Body of pancreas (tissue), 4 donors: ENCODE results near the gene CDC42BPA. TPM values are rescaled to one million over a fixed set of nuclear protein-coding genes. Genes with fewer than 3 reads are reported as not detected.
A peak's percentile ranks its signal among the peaks of the same experiment; 100 is the strongest.

Experiments
- ATAC-seq: fragments of 150-250 bp; one replicate; pipeline ENCODE4 v1.9.1; 2016
- DNase-seq, 4 donors: peaks; one replicate each; pipeline ENCODE4 v3.0.0-alpha.2; 2019
- H3K27ac ChIP-seq, 4 donors: fragments of 200-600 bp; sonication (generic); 1 replicate in 3 of 4; 2 replicates in 1 of 4; pipeline versions ENCODE4 v1.5.1 to v1.6.1; 2016 to 2019; ENCODE audit warnings: mild to moderate bottlenecking in 1 of 4, mixed read lengths in 1 of 4, moderate library complexity in 1 of 4
- H3K27me3 ChIP-seq, 2 donors: fragments of 200-600 bp; sonication (generic); one replicate each; pipeline ENCODE4 v1.6.0; 2016; ENCODE audit warnings: mild to moderate bottlenecking in 1 of 2
- H3K36me3 ChIP-seq, 2 donors: fragments of 200-600 bp; sonication (generic); replicated peaks in 1 of 2; 2 replicates each; pipeline ENCODE4 v1.5.1; 2016; ENCODE audit warnings: low read depth in 2 of 2; ENCODE audit not compliant: insufficient read depth in 1 of 2
- H3K4me1 ChIP-seq: fragments of 200-600 bp; sonication (generic); one replicate; pipeline ENCODE4 v1.6.0; 2016
- H3K4me3 ChIP-seq, 2 donors: fragments of 200-600 bp; sonication (generic); 1 replicate in 1 of 2; 2 replicates in 1 of 2; pipeline ENCODE4 v1.5.1; 2016 to 2019
- H3K9me3 ChIP-seq, 3 donors: fragments of 200-600 bp; sonication (generic); 1 replicate in 2 of 3; 2 replicates in 1 of 3; pipeline ENCODE4 v1.5.1; 2016
- CTCF ChIP-seq, 7 experiments: fragments of 450-650 bp in 4 of 7; fragments of 200-600 bp in 3 of 7; sonication (generic) in 3 of 7; IDR thresholded peaks; one replicate each; pipeline ENCODE4 v1.5.1; 2016 to 2019; ENCODE audit warnings: antibody characterized with exemption in 7 of 7
- POLR2A ChIP-seq, 3 donors: fragments of 450-650 bp; IDR thresholded peaks; one replicate each; pipeline ENCODE4 v1.6.1; 2016; ENCODE audit warnings: antibody characterized with exemption in 3 of 3, mild to moderate bottlenecking in 2 of 3
- WGBS, 2 donors: methylation state at CpG; one replicate each; pipeline ENCODE4 v1.1.5; 2017; 5-methylcytosine and 5-hydroxymethylcytosine counted together
- intact Hi-C: fragments of 100-400 bp; cut with DNase I; formaldehyde crosslinking; loops from one replicate; pipeline ENCODE4 v1.15.1; 2023
- total RNA-seq, 2 donors: library from RNA; depleted of rRNA; stranded (reverse); fragments of >200 nt; gene quantifications; one replicate each; pipeline ENCODE4 v1.1.0, GENCODE V29; 2016

Gene CDC42BPA
- total RNA-seq, 2 donors from 2014 or later: 35.9 to 37.6 TPM

- H3K4me3 ChIP-seq: no peak overlapping the region
- intact Hi-C loops: no loop called here
- no peaks in the 10 kb centered on the region for H3K27me3 ChIP-seq
- DNase-seq (peak; percentile 19 to 33 (median 29)), ATAC-seq (no peak)
- H3K9me3 ChIP-seq: no peaks in the 10 kb centered on the region
- H3K4me1 ChIP-seq: peaks cover 8% of the 10 kb centered on the region
- H3K36me3 ChIP-seq: no peaks in the 10 kb centered on the region
- 13 to 26% methylated on average over 2 of the region's 2 CpGs for WGBS, 2 donors
- H3K27ac ChIP-seq: no peak overlapping the region
- no peak for TF ChIP-seq CTCF (IDR thresholded peaks at IDR 0.05)
- TF ChIP-seq POLR2A (IDR thresholded peaks at IDR 0.05): no peak
These were observed 44.7 kb downstream of the CDC42BPA start for GRCh38 chr1:227273557-227273956.

- no peak overlapping the region for H3K27ac ChIP-seq
- intact Hi-C loops: no loop called here
- no peaks in the 10 kb centered on the region for H3K9me3 ChIP-seq
- DNase-seq: no peak
- no peak for TF ChIP-seq CTCF (IDR thresholded peaks at IDR 0.05)
- no peak for TF ChIP-seq POLR2A (IDR thresholded peaks at IDR 0.05)
- no peak for ATAC-seq
- no peaks in the 10 kb centered on the region for H3K36me3 ChIP-seq
- no peaks in the 10 kb centered on the region for H3K27me3 ChIP-seq
- H3K4me1 ChIP-seq: peaks cover 8% of the 10 kb centered on the region
- H3K4me3 ChIP-seq: no peak overlapping the region
These were observed 45.9 kb downstream of the CDC42BPA start for GRCh38 chr1:227272428-227272827.

GRCh38 chr1:227270554-227270953 is 47.7 kb downstream of the CDC42BPA start:
- Histone ChIP-seq H3K36me3 (no peaks in the 10 kb centered on the region), H3K9me3 (no peaks in the 10 kb centered on the region), H3K4me3 (no peak overlapping the region), H3K27ac (no peak overlapping the region), H3K4me1 (peaks cover 8% of the 10 kb centered on the region), H3K27me3 (no peaks in the 10 kb centered on the region)
- TF ChIP-seq POLR2A (IDR thresholded peaks at IDR 0.05) (no peak), CTCF (IDR thresholded peaks at IDR 0.05) (no peak)
- WGBS, 2 donors: 81 to 92% methylated on average over 2 of the region's 2 CpGs
- intact Hi-C loops: no loop called here
- no peak for DNase-seq
- no peak for ATAC-seq

- DNase-seq (no peak), ATAC-seq (no peak)
- Histone ChIP-seq H3K36me3 (no peaks in the 10 kb centered on the region), H3K27ac (no peak overlapping the region), H3K27me3 (no peaks in the 10 kb centered on the region), H3K9me3 (no peaks in the 10 kb centered on the region), H3K4me1 (peaks cover 8% of the 10 kb centered on the region), H3K4me3 (no peak overlapping the region)
- 50 to 53% methylated on average over 1 of the region's 1 CpG for WGBS, 2 donors
- intact Hi-C loops: no loop called here
- TF ChIP-seq POLR2A (IDR thresholded peaks at IDR 0.05): no peak
- TF ChIP-seq CTCF (IDR thresholded peaks at IDR 0.05): no peak
These were observed 49.3 kb downstream of the CDC42BPA start for GRCh38 chr1:227268943-227269342.

- WGBS, 2 donors: 90 to 94% methylated on average over 3 of the region's 3 CpGs
- no peak for DNase-seq
- TF ChIP-seq POLR2A (IDR thresholded peaks at IDR 0.05) (no peak), CTCF (IDR thresholded peaks at IDR 0.05) (no peak)
These were observed 52.4 kb downstream of the CDC42BPA start for GRCh38 chr1:227265891-227266290.

More at GRCh38 chr1:227265891-227266290, 52.4 kb downstream of the CDC42BPA start:
- no peak overlapping the region for H3K4me3 ChIP-seq
- H3K9me3 ChIP-seq: no peaks in the 10 kb centered on the region
- H3K27ac ChIP-seq: no peak overlapping the region
- ATAC-seq: no peak
- H3K27me3 ChIP-seq: no peaks in the 10 kb centered on the region
- H3K36me3 ChIP-seq: no peaks in the 10 kb centered on the region
- intact Hi-C loops: no loop called here
- H3K4me1 ChIP-seq: peaks cover 8% of the 10 kb centered on the region
